HepG2 (cell line): ENCODE data around the gene CDC26.

Source experiments
- CEBPG ChIP-seq: IDR thresholded peaks from 2 replicates; pipeline ENCODE4 v1.6.1; 2016
- FUBP1 ChIP-seq: sonication (generic); formaldehyde crosslinking; IDR thresholded peaks from 2 replicates; pipeline ENCODE4 v1.5.1; 2020; ENCODE audit warnings: missing genetic modification reagents, mild to moderate bottlenecking, borderline replicate concordance
- HOXA7 ChIP-seq: sonication (generic); formaldehyde crosslinking; IDR thresholded peaks from 2 replicates; pipeline ENCODE4 v1.8.1; 2022; ENCODE audit warnings: mild to moderate bottlenecking, missing genetic modification reagents, moderate library complexity
- NFAT5 ChIP-seq: sonication (generic); formaldehyde crosslinking; IDR thresholded peaks from 2 replicates; pipeline ENCODE4 v1.4.0; 2020; ENCODE audit warnings: missing genetic modification reagents
- NR3C1 ChIP-seq: sonication (generic); formaldehyde crosslinking; IDR thresholded peaks from 2 replicates; pipeline ENCODE4 v1.4.0; 2020; ENCODE audit warnings: missing genetic modification reagents
- PHB2 ChIP-seq: fragments of 450-650 bp; IDR thresholded peaks from 2 replicates; pipeline ENCODE4 v1.6.1; 2018; ENCODE audit not compliant: partially characterized antibody
- POLR2A ChIP-seq, 2 experiments: IDR thresholded peaks; 2 replicates each; pipeline ENCODE4 v1.6.1; 2011; ENCODE audit warnings: low read depth in 2 of 2, low read length in 2 of 2, mild to moderate bottlenecking in 1 of 2, moderate library complexity in 1 of 2; ENCODE audit not compliant: insufficient read depth in 1 of 2
- RFX5 ChIP-seq: IDR thresholded peaks from 2 replicates; pipeline ENCODE4 v1.6.1; 2011; ENCODE audit warnings: low read depth, low read length, improper control_type of control experiment
- ZNF18 ChIP-seq: sonication (generic); formaldehyde crosslinking; IDR thresholded peaks from 2 replicates; pipeline ENCODE4 v1.8.0; 2022; ENCODE audit warnings: mild to moderate bottlenecking, missing genetic modification reagents; ENCODE audit not compliant: insufficient replicate concordance
- ZNF326 ChIP-seq: sonication (generic); formaldehyde crosslinking; IDR thresholded peaks from 2 replicates; pipeline ENCODE4 v1.4.0; 2020; ENCODE audit warnings: missing genetic modification reagents, borderline replicate concordance
- ZNF557 ChIP-seq: sonication (generic); formaldehyde crosslinking; IDR thresholded peaks from 2 replicates; pipeline ENCODE4 v1.4.0; 2020; ENCODE audit warnings: missing genetic modification reagents
- ZNF816 ChIP-seq: sonication (generic); formaldehyde crosslinking; IDR thresholded peaks from 2 replicates; pipeline ENCODE4 v1.8.0; 2022; ENCODE audit warnings: missing genetic modification reagents, mild to moderate bottlenecking, borderline replicate concordance
- TF ChIP-seq, protein P1 (sequence below): sonication (generic); formaldehyde crosslinking; IDR thresholded peaks from 2 replicates; pipeline ENCODE4 v1.5.0; 2020; ENCODE audit warnings: mild to moderate bottlenecking, missing genetic modification reagents, moderate library complexity
- TF ChIP-seq, protein P2 (sequence below): sonication (generic); formaldehyde crosslinking; IDR thresholded peaks from 2 replicates; pipeline ENCODE4 v1.5.1; 2020; ENCODE audit warnings: mild to moderate bottlenecking, missing genetic modification reagents, moderate library complexity

- TF ChIP-seq NR3C1 (CRISPR knock-in tag) (no peak), ZNF557 (CRISPR knock-in tag) (no peak), FUBP1 (CRISPR knock-in tag) (no peak), NFAT5 (CRISPR knock-in tag) (no peak), ZNF18 (CRISPR knock-in tag) (no peak), HOXA7 (no peak), ZNF326 (CRISPR knock-in tag) (no peak), RFX5 (no peak), POLR2A (IDR thresholded peaks at IDR 0.05; ENCODE audit: insufficient read depth in 1 of 2, low read depth in 2 of 2, low read length in 2 of 2) (no peak), PHB2 (no peak), ZNF816 (CRISPR knock-in tag) (no peak), CEBPG (CRISPR knock-in tag) (no peak)
- TF ChIP-seq, protein P1, sequence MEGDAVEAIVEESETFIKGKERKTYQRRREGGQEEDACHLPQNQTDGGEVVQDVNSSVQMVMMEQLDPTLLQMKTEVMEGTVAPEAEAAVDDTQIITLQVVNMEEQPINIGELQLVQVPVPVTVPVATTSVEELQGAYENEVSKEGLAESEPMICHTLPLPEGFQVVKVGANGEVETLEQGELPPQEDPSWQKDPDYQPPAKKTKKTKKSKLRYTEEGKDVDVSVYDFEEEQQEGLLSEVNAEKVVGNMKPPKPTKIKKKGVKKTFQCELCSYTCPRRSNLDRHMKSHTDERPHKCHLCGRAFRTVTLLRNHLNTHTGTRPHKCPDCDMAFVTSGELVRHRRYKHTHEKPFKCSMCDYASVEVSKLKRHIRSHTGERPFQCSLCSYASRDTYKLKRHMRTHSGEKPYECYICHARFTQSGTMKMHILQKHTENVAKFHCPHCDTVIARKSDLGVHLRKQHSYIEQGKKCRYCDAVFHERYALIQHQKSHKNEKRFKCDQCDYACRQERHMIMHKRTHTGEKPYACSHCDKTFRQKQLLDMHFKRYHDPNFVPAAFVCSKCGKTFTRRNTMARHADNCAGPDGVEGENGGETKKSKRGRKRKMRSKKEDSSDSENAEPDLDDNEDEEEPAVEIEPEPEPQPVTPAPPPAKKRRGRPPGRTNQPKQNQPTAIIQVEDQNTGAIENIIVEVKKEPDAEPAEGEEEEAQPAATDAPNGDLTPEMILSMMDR: no peak
- TF ChIP-seq, protein P2, sequence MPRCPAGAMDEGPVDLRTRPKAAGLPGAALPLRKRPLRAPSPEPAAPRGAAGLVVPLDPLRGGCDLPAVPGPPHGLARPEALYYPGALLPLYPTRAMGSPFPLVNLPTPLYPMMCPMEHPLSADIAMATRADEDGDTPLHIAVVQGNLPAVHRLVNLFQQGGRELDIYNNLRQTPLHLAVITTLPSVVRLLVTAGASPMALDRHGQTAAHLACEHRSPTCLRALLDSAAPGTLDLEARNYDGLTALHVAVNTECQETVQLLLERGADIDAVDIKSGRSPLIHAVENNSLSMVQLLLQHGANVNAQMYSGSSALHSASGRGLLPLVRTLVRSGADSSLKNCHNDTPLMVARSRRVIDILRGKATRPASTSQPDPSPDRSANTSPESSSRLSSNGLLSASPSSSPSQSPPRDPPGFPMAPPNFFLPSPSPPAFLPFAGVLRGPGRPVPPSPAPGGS (CRISPR knock-in tag): no peak
Observed at GRCh38 chr9:113296796-113297558, 21.6 kb upstream of the CDC26 start.
